ENCODE results near the gene DUSP19. TPM values are rescaled to one million over a fixed set of nuclear protein-coding genes. Genes with fewer than 3 reads are reported as not detected.
"Not testable (repeated sequence)": the region's sequence is repeated elsewhere in the genome, so short reads cannot be mapped to it uniquely, and the experiment has no call there.

DUSP19 gene
- total RNA-seq, 1 donor from 2014 or later: 0.31 TPM

DNA sequence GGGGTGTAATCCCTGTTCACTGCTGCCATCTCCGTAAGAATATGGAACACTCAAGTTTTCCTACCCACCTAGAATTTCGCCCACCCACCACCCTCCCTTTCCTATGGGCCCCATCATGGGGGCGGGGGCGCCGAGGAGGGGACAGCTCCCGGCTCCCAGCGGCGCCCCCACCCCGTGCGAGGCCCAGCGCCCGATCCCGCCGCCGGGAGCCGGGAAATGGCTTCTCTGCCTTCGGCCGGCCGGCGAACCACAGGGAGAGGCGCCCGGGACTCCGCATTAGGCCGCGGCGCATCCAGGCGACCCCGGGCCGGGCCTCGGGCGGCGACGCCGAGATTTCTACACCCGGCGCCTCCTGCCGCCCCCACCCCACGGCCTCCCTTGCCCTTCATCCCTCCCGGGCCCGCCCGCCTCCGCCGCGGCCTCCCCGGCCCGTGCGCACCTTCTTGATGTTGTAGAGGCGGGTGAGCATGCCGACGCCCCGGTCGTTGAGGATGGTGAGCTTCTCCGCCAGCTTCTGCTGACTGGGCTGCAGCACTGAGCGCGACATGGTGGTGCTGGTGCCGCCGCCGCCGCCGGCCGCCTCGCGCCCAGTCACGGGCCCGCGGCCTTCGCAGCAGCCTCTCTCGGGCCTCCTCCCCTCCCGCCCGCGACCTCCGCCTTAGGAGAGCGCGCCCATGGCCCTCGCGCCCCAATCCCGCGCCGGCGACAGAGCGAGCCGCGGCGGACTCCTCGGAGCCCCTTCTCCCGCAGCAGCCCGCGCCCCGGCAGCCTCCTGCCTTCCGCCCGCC, 40.8 kb upstream of the DUSP19 start:
- POLR2A ChIA-PET: no interaction called here
- TF ChIP-seq, protein P1, sequence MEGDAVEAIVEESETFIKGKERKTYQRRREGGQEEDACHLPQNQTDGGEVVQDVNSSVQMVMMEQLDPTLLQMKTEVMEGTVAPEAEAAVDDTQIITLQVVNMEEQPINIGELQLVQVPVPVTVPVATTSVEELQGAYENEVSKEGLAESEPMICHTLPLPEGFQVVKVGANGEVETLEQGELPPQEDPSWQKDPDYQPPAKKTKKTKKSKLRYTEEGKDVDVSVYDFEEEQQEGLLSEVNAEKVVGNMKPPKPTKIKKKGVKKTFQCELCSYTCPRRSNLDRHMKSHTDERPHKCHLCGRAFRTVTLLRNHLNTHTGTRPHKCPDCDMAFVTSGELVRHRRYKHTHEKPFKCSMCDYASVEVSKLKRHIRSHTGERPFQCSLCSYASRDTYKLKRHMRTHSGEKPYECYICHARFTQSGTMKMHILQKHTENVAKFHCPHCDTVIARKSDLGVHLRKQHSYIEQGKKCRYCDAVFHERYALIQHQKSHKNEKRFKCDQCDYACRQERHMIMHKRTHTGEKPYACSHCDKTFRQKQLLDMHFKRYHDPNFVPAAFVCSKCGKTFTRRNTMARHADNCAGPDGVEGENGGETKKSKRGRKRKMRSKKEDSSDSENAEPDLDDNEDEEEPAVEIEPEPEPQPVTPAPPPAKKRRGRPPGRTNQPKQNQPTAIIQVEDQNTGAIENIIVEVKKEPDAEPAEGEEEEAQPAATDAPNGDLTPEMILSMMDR (IDR thresholded peaks at IDR 0.05): no peak
- Mint-ChIP-seq H3K9me3 (no peaks in the 10 kb centered on the region), H3K27me3 (peaks cover 44% of the 10 kb centered on the region), H3K27ac (no peak overlapping the region), H3K4me1 (peaks cover 27% of the 10 kb centered on the region), H3K4me3 (peak overlapping the region; percentile 38), H3K36me3 (ENCODE audit: low read depth) (no peaks in the 10 kb centered on the region)
- CTCF ChIA-PET: no interaction called here
- DNase-seq (no peak), ATAC-seq (ENCODE audit: low read depth) (peak; percentile 59)
- intact Hi-C loops (cut with micrococcal nuclease): loop anchor here (2.0 to 10.0 kb wide), 6 partner anchors 87 to 1730 kb away; partner anchors contain the start of genes DNAJC10, ITPRID2, NEUROD1 and NUP35

DNA sequence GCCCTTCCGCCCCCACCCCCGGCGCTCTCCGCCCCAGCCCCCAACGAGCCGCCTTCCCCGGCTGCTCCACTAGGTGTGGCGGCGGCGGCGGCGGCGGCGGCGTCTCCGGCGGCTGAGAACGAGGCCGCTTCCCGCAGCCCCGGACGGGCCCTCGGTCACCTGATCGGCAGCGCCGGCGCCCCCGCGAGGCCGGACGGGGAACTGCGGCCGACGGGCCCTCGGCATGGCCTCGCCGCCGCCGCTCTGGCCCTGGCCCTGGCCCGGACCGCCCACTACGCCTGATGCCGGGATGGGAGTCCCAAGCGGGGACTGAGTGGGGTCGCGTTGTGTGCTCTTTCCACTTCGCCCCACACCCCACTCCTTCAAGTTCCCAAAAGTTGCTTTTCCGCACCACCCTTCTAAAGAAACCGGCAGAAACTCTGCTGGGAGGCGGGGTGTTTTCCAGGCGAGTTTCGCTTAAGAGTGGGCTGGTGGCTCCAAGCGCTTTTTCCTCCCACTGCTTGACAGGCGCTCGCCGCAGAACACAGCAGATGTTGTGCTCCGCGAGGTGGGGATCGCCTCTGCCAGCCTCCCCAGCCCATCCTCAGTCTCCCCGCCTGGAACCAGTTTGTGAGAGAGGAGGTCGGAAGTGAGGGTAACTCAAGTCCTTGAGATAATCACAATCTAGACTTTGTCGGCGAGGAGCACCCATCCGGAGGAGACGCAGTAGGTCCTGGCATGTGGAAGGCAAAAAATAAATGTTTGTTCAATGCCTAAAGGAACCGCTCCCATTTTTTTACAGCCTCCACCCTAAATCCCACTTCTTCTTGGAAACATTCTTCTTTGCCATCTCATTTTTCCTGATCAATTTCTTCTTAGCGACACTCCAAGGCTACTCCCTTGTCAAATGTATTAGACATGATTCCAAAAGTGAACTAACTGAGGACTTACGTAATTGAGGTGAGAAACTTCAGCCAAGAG, 39.9 kb upstream of the DUSP19 start, which contains the start of gene NCKAP1:
TSS of gene NCKAP1 (minus strand) at position 117 of the 960 bp plus-strand sequence. CDS start 358 bp downstream, outside the sequence.
- Mint-ChIP-seq H3K4me1 (peaks cover 27% of the 10 kb centered on the region), H3K9me3 (no peaks in the 10 kb centered on the region), H3K36me3 (ENCODE audit: low read depth) (no peaks in the 10 kb centered on the region), H3K27me3 (peaks cover 41% of the 10 kb centered on the region), H3K27ac (no peak within 1 kb of the TSS), H3K4me3 (peak within 1 kb of the TSS; percentile 55)
- DNase-seq (peak; percentile 59), ATAC-seq (ENCODE audit: low read depth) (peak; percentile 70)
- TF ChIP-seq, protein P1 (IDR thresholded peaks at IDR 0.05): no peak
- intact Hi-C loops (cut with micrococcal nuclease): loop anchor here (5.0 to 10.0 kb wide), 4 partner anchors 1044 to 1731 kb away; partner anchors contain the start of genes ITPRID2 and NEUROD1
- ChIA-PET POLR2A (no interaction called here), CTCF (no interaction called here)

DNA sequence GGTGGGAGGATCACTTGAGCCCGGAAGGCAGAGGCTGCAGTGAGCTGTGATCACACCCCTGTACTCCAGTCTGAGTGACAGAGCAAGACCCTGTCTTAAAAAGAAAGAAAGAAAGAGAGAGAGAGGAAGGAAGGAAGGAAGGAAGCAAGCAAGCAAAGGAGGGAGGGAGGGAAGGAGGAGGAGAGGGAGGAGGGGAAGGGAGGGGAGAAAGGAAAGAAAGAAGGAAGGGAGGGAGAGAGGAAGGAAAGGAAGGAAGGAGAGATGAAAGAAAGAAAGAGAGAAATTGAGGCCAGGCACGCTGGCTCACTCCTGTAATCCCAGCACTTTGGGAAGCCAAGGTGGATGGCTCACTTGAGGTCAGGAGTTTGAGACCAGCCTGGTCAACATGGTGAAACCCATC, 37.9 kb upstream of the DUSP19 start:
- peaks cover 25% of the 10 kb centered on the region for H3K4me1 Mint-ChIP-seq
- no peak for DNase-seq
- TF ChIP-seq, protein P1 (IDR thresholded peaks at IDR 0.05): no peak
- intact Hi-C loops (cut with micrococcal nuclease): no loop called here
- ChIA-PET POLR2A (interaction anchor here (0.6 kb wide), 1 partner anchor 87 kb away, joined by 5 read pairs; no protein-coding TSS in a partner anchor), CTCF (no interaction called here)
- H3K36me3 Mint-ChIP-seq (ENCODE audit: low read depth): no peaks in the 10 kb centered on the region
- peaks cover 2% of the 10 kb centered on the region for H3K9me3 Mint-ChIP-seq
- H3K27ac Mint-ChIP-seq: no peak overlapping the region
- peaks cover 46% of the 10 kb centered on the region for H3K27me3 Mint-ChIP-seq
- ATAC-seq (ENCODE audit: low read depth): no peak
- H3K4me3 Mint-ChIP-seq: no peak overlapping the region

DNA sequence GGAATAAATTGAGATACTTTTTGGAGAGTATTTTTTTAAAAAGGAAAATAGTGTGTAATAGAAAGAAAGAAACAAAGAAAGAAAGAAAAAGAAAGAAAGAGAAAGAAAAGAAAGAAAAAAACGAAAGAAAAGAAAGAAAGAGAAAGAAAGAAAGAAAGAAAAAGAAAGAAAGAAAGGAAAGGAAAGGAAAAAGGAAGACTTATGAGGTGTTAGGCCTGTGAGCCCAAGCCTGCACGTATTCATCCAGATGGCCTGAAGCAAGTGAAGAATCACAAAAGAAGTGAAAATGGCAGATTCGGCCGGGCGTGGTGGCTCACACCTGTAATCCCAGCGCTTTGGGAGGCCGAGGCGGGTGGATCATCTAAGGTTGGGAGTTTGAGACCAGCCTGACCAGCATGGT, 35.0 kb upstream of the DUSP19 start:
- H3K27ac Mint-ChIP-seq; CTCF ChIA-PET; DNase-seq; ATAC-seq (ENCODE audit: low read depth); intact Hi-C loops (cut with micrococcal nuclease); H3K36me3 Mint-ChIP-seq (ENCODE audit: low read depth); H3K4me3 Mint-ChIP-seq; H3K9me3 Mint-ChIP-seq; POLR2A ChIA-PET; H3K4me1 Mint-ChIP-seq: not testable (repeated sequence)
- H3K27me3 Mint-ChIP-seq: peaks cover 39% of the 10 kb centered on the region

DNA sequence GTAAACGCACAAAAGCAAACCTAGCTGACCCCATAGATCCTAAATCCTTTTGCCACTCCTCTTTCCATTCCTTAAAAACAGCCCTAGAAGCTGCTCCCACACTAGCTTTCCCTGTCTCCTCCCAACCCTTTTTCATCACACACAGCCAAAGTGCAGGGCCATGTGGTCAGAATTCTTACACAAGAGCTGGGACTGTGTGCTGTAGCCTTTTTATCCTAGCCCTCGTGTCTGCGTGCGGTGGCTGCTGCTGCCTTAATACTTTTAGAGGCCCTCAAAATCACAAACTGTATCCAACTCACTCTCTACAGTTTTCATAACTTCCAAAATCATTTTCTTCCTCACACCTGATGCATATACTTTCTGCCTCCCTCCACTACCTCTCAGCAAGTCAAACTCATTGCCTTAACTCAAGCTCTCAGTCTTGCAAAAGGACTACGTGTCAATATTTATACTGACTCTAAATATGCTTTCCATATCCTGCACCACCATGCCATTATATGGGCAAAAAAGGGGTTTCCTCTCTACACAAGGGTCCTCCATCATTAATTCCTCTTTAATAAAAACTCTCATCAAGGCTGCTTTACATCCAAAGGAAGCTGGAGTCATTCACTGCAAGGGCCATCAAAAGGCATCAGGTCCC, 30.9 kb upstream of the DUSP19 start:
- H3K27ac Mint-ChIP-seq; POLR2A ChIA-PET; ATAC-seq (ENCODE audit: low read depth); DNase-seq; CTCF ChIA-PET; H3K4me3 Mint-ChIP-seq; H3K36me3 Mint-ChIP-seq (ENCODE audit: low read depth); H3K9me3 Mint-ChIP-seq; H3K4me1 Mint-ChIP-seq; intact Hi-C loops (cut with micrococcal nuclease): not testable (repeated sequence)
- H3K27me3 Mint-ChIP-seq: peaks cover 24% of the 10 kb centered on the region

All from activated B cell treated with CpG ODN at 0.5 μM for 24 hours (primary cell).